SU-DHL-6 (cell line): Measurements from ENCODE around the gene ZNF609.

Experiments used
- H2AFZ ChIP-seq: fragments of 200-600 bp; sonication (generic); 2 replicates; pipeline ENCODE4 v1.6.1; 2014; ENCODE audit warnings: low read depth, mild to moderate bottlenecking, moderate library complexity, mixed read lengths, antibody characterized with exemption, low read length; ENCODE audit not compliant: severe bottlenecking
- H3F3A ChIP-seq: fragments of 200-600 bp; shearing (Covaris generic); 2 replicates; pipeline ENCODE4 v1.6.0; 2016; ENCODE audit warnings: antibody characterized with exemption, mild to moderate bottlenecking; ENCODE audit not compliant: insufficient read depth
- H3K27ac ChIP-seq: fragments of 200-600 bp; sonication (generic); 2 replicates; pipeline ENCODE4 v1.5.1; 2016; ENCODE audit warnings: low read depth, mild to moderate bottlenecking, low read length, moderate library complexity, mixed read lengths
- H3K27me3 ChIP-seq: fragments of 200-600 bp; sonication (generic), shearing (Covaris generic); 2 replicates; pipeline ENCODE4 v1.6.0; 2014; ENCODE audit warnings: mild to moderate bottlenecking, low read length
- H3K36me3 ChIP-seq: fragments of 200-600 bp; sonication (generic); 2 replicates; pipeline ENCODE4 v1.6.1; 2014; ENCODE audit warnings: mild to moderate bottlenecking, low read length, mixed read lengths
- H3K4me2 ChIP-seq: fragments of 300-600, 200-600 bp; shearing (Covaris generic), sonication (generic); 2 replicates; pipeline ENCODE4 v1.6.0; 2014; ENCODE audit warnings: low read length, low read depth, mild to moderate bottlenecking; ENCODE audit not compliant: poor library complexity, severe bottlenecking
- H3K4me3 ChIP-seq: fragments of 200-600 bp; sonication (generic); 2 replicates; pipeline ENCODE4 v1.5.1; 2014; ENCODE audit warnings: antibody characterized with exemption, low read length, mild to moderate bottlenecking, mixed read lengths; ENCODE audit not compliant: insufficient read depth, poor library complexity, severe bottlenecking
- H3K79me2 ChIP-seq: fragments of 200-600 bp; sonication (generic); 2 replicates; pipeline ENCODE4 v1.6.1; 2014; ENCODE audit warnings: mild to moderate bottlenecking, low read length, moderate library complexity; ENCODE audit not compliant: insufficient read depth
- H3K9ac ChIP-seq: fragments of 200-600 bp; sonication (generic); 2 replicates; pipeline ENCODE4 v1.7.0; 2014; ENCODE audit warnings: mild to moderate bottlenecking, low read length
- H3K9me2 ChIP-seq: fragments of 200-600 bp; sonication (generic); replicated peaks from 2 replicates; pipeline ENCODE4 v1.6.1; 2014; ENCODE audit warnings: low read length; ENCODE audit not compliant: insufficient read depth
- H3K9me3 ChIP-seq: fragments of 200-600 bp; sonication (generic); 2 replicates; pipeline ENCODE4 v1.6.1; 2014; ENCODE audit warnings: low read length, mixed read lengths; ENCODE audit not compliant: insufficient read depth
- H4K20me1 ChIP-seq: fragments of 200-600 bp; sonication (generic); 2 replicates; pipeline ENCODE4 v1.6.1; 2014; ENCODE audit warnings: low read depth, mild to moderate bottlenecking, antibody characterized with exemption, low read length, moderate library complexity, mixed read lengths
- EZH2phosphoT487 ChIP-seq: fragments of 200-600 bp; sonication (generic), shearing (Covaris generic); conservative IDR thresholded peaks from 2 replicates; pipeline ENCODE4 v1.6.1; 2018; ENCODE audit warnings: mild to moderate bottlenecking, antibody characterized with exemption, low read length, moderate library complexity, mixed read lengths
- TF ChIP-seq, protein P1 (sequence below): fragments of 200-600 bp; sonication (generic); IDR thresholded peaks from one replicate; pipeline ENCODE4 v1.5.1; 2017; ENCODE audit warnings: antibody characterized with exemption, mild to moderate bottlenecking, low read length, moderate library complexity; ENCODE audit not compliant: insufficient read depth, poor library complexity, severe bottlenecking

ZNF609 gene

DNA sequence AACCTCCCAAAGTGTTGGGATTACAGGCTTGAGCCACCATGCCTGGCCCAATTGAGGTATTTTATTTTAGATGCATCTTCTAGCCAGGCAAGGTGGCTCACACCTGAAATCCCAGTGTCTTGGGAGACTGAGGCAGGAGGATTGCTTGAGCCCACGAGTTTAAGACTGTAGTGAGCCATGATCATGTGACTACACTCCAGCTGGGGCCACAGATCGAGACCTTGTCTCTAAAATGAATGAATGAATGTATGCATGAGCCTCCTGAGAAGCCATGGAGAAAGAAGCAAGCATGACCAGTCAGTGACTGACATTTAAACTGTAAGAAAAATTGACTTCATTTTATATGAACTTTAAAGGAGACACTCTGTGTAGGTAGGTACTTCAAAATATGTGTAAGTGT lies 105.7 kb downstream of the ZNF609 start:
- no peak overlapping the region for H3K4me2 ChIP-seq
- no peak overlapping the region for H3K9ac ChIP-seq
- no peak overlapping the region for H3K4me3 ChIP-seq
- H3K9me3 ChIP-seq: no peaks in the 10 kb centered on the region
- no peak overlapping the region for H3K27ac ChIP-seq
- peaks cover 11% of the 10 kb centered on the region; the same call in 1 of the 2 replicates for H3F3A ChIP-seq
- H4K20me1 ChIP-seq: no peaks in the 10 kb centered on the region
- TF ChIP-seq, protein P1, sequence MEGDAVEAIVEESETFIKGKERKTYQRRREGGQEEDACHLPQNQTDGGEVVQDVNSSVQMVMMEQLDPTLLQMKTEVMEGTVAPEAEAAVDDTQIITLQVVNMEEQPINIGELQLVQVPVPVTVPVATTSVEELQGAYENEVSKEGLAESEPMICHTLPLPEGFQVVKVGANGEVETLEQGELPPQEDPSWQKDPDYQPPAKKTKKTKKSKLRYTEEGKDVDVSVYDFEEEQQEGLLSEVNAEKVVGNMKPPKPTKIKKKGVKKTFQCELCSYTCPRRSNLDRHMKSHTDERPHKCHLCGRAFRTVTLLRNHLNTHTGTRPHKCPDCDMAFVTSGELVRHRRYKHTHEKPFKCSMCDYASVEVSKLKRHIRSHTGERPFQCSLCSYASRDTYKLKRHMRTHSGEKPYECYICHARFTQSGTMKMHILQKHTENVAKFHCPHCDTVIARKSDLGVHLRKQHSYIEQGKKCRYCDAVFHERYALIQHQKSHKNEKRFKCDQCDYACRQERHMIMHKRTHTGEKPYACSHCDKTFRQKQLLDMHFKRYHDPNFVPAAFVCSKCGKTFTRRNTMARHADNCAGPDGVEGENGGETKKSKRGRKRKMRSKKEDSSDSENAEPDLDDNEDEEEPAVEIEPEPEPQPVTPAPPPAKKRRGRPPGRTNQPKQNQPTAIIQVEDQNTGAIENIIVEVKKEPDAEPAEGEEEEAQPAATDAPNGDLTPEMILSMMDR: no peak
- TF ChIP-seq EZH2phosphoT487: no peak
- no peaks in the 10 kb centered on the region for H3K36me3 ChIP-seq
- no peaks in the 10 kb centered on the region for H3K9me2 ChIP-seq
- H2AFZ ChIP-seq: no peak overlapping the region
- H3K27me3 ChIP-seq: no peaks in the 10 kb centered on the region
- H3K79me2 ChIP-seq: peaks cover 19% of the 10 kb centered on the region; the same call in 1 of the 2 replicates

DNA sequence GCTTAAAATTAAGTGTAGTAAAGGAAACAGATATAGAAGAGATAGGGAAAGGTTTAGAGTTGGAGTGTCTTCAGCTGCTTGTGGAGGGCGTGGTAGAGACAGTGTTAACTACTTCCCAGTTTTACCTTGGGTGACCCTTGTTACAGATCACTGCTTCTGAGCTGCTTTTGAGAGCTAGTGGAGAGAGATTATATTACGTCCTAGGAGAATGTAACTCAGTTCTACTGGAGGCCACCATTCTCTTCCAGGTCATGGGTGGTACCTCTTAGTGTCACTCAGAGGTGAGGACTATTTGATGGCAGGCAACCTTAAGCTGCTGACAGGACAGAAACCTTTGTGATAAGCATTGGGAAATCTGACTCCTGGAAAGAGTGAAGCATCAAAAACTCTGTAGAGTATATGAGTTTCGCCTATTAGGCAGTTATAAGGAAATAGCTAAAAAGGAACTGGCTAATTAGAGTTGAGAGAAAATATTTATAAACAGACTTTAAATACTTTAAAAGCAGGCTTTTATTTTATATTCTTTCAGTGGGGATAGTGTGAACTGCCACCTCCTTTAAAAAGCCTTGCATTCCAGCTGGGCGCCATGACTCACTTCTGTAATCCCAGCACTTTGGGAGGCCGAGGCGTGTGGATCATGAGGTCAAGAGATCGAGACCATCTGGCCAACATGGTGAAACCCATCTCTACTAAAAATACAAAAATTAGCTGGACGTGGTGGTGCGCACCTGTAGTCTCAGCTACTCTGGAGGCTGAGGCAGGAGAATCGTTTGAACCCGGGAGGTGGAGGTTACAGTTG lies 106.5 kb downstream of the ZNF609 start:
- no peak overlapping the region for H3K9ac ChIP-seq
- no peaks in the 10 kb centered on the region for H3K36me3 ChIP-seq
- no peak overlapping the region for H2AFZ ChIP-seq
- peaks cover 12% of the 10 kb centered on the region; the same call in 1 of the 2 replicates for H3F3A ChIP-seq
- H3K27ac ChIP-seq: no peak overlapping the region
- no peaks in the 10 kb centered on the region for H3K9me3 ChIP-seq
- no peaks in the 10 kb centered on the region for H3K27me3 ChIP-seq
- no peaks in the 10 kb centered on the region for H3K9me2 ChIP-seq
- H4K20me1 ChIP-seq: no peaks in the 10 kb centered on the region
- H3K4me2 ChIP-seq: no peak overlapping the region
- TF ChIP-seq EZH2phosphoT487: no peak
- TF ChIP-seq, protein P1: no peak
- H3K79me2 ChIP-seq: peaks cover 14% of the 10 kb centered on the region; the same call in 1 of the 2 replicates
- H3K4me3 ChIP-seq: no peak overlapping the region

DNA sequence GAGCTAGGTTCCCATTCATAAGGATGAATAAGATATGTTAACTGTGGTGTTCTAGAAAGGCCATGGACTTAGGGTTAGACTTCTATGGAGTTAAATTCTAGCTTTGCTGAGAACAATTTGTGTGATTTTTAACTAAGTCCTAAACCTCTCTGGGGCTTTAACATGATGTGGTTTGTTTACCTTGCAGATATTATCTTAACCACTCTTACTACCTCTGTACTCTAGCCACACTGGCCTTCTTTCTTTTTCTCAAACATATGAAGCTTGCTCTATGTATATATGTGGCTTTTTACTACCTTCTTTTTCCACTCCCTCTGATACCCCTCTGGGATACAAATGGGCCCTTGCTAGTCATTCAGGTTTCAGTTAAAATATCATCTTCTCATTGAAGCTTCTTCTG lies 108.4 kb downstream of the ZNF609 start:
- Histone ChIP-seq H3K79me2 (peaks cover 20% of the 10 kb centered on the region; the same call in 1 of the 2 replicates), H3K9me2 (no peaks in the 10 kb centered on the region), H3K9ac (no peak overlapping the region), H3K4me2 (no peak overlapping the region), H4K20me1 (no peaks in the 10 kb centered on the region), H3K9me3 (no peaks in the 10 kb centered on the region), H3K4me3 (no peak overlapping the region), H3K36me3 (no peaks in the 10 kb centered on the region), H3F3A (peaks cover 10% of the 10 kb centered on the region; the same call in 1 of the 2 replicates), H3K27me3 (no peaks in the 10 kb centered on the region), H3K27ac (no peak overlapping the region), H2AFZ (no peak overlapping the region)
- TF ChIP-seq EZH2phosphoT487: no peak
- TF ChIP-seq, protein P1: no peak
